Measurements from ENCODE around the gene NRG3. TPM values are rescaled to one million over a fixed set of nuclear protein-coding genes. Genes with fewer than 3 reads are reported as not detected.
A peak's percentile ranks its signal among the peaks of the same experiment; 100 is the strongest.
"Not testable (repeated sequence)": the region's sequence is repeated elsewhere in the genome, so short reads cannot be mapped to it uniquely, and the experiment has no call there.

The NRG3 gene
- total RNA-seq, 1 experiment from 2014 or later, result 0.62 TPM

GRCh38 chr10:82041018-82041417 is 166.0 kb downstream of the NRG3 start:
- peak; percentile 1 for DNase-seq
- H3K36me3 ChIP-seq (replicated peaks; ENCODE audit: control insufficient read depth, insufficient read depth, low read length), result no peaks in the 10 kb centered on the region
- no peak overlapping the region for H3K4me3 ChIP-seq (ENCODE audit: insufficient read depth, low read depth, low read length)
- no peaks in the 10 kb centered on the region for H3K27me3 ChIP-seq (ENCODE audit: control insufficient read depth, insufficient read depth, low read length)

- no peaks in the 10 kb centered on the region for H3K27me3 ChIP-seq (ENCODE audit: control insufficient read depth, insufficient read depth, low read length)
- no peaks in the 10 kb centered on the region for H3K36me3 ChIP-seq (replicated peaks; ENCODE audit: control insufficient read depth, insufficient read depth, low read length)
- H3K4me3 ChIP-seq (ENCODE audit: insufficient read depth, low read depth, low read length), result no peak overlapping the region
- no peak for DNase-seq
Observed at GRCh38 chr10:82056391-82056790, 181.4 kb downstream of the NRG3 start.

- H3K4me3 ChIP-seq (ENCODE audit: insufficient read depth, low read depth, low read length); DNase-seq; H3K36me3 ChIP-seq (replicated peaks; ENCODE audit: control insufficient read depth, insufficient read depth, low read length); H3K27me3 ChIP-seq (ENCODE audit: control insufficient read depth, insufficient read depth, low read length): not testable (repeated sequence)
Observed at GRCh38 chr10:82067192-82067591, 192.2 kb downstream of the NRG3 start.

- no peak for DNase-seq
- H3K27me3 ChIP-seq (ENCODE audit: control insufficient read depth, insufficient read depth, low read length), result no peaks in the 10 kb centered on the region
- no peaks in the 10 kb centered on the region for H3K36me3 ChIP-seq (replicated peaks; ENCODE audit: control insufficient read depth, insufficient read depth, low read length)
- H3K4me3 ChIP-seq (ENCODE audit: insufficient read depth, low read depth, low read length), result no peak overlapping the region
Observed at GRCh38 chr10:82068501-82068900, 193.5 kb downstream of the NRG3 start.

- Histone ChIP-seq H3K36me3 (replicated peaks; ENCODE audit: control insufficient read depth, insufficient read depth, low read length) (no peaks in the 10 kb centered on the region), H3K27me3 (ENCODE audit: control insufficient read depth, insufficient read depth, low read length) (no peaks in the 10 kb centered on the region), H3K4me3 (ENCODE audit: insufficient read depth, low read depth, low read length) (no peak overlapping the region)
- DNase-seq, result no peak
Observed at GRCh38 chr10:82071231-82071630, 196.2 kb downstream of the NRG3 start.

- Histone ChIP-seq H3K36me3 (replicated peaks; ENCODE audit: control insufficient read depth, insufficient read depth, low read length) (no peaks in the 10 kb centered on the region), H3K4me3 (ENCODE audit: insufficient read depth, low read depth, low read length) (no peak overlapping the region), H3K27me3 (ENCODE audit: control insufficient read depth, insufficient read depth, low read length) (no peaks in the 10 kb centered on the region)
- no peak for DNase-seq
Observed at GRCh38 chr10:82072124-82072523, 197.1 kb downstream of the NRG3 start.

- Histone ChIP-seq H3K36me3 (replicated peaks; ENCODE audit: control insufficient read depth, insufficient read depth, low read length) (no peaks in the 10 kb centered on the region), H3K4me3 (ENCODE audit: insufficient read depth, low read depth, low read length) (no peak overlapping the region), H3K27me3 (ENCODE audit: control insufficient read depth, insufficient read depth, low read length) (no peaks in the 10 kb centered on the region)
- DNase-seq, result no peak
Observed at GRCh38 chr10:82075605-82076004, 200.6 kb downstream of the NRG3 start.

GRCh38 chr10:82084496-82084895 is 209.5 kb downstream of the NRG3 start:
- no peaks in the 10 kb centered on the region for H3K36me3 ChIP-seq (replicated peaks; ENCODE audit: control insufficient read depth, insufficient read depth, low read length)
- DNase-seq, result no peak
- no peaks in the 10 kb centered on the region for H3K27me3 ChIP-seq (ENCODE audit: control insufficient read depth, insufficient read depth, low read length)
- no peak overlapping the region for H3K4me3 ChIP-seq (ENCODE audit: insufficient read depth, low read depth, low read length)

- Histone ChIP-seq H3K27me3 (ENCODE audit: control insufficient read depth, insufficient read depth, low read length) (no peaks in the 10 kb centered on the region), H3K4me3 (ENCODE audit: insufficient read depth, low read depth, low read length) (no peak overlapping the region), H3K36me3 (replicated peaks; ENCODE audit: control insufficient read depth, insufficient read depth, low read length) (no peaks in the 10 kb centered on the region)
- peak; percentile 11 for DNase-seq
Observed at GRCh38 chr10:82084904-82085303, 209.9 kb downstream of the NRG3 start.

- DNase-seq, result peak; percentile 35
- no peaks in the 10 kb centered on the region for H3K27me3 ChIP-seq (ENCODE audit: control insufficient read depth, insufficient read depth, low read length)
- no peaks in the 10 kb centered on the region for H3K36me3 ChIP-seq (replicated peaks; ENCODE audit: control insufficient read depth, insufficient read depth, low read length)
- no peak overlapping the region for H3K4me3 ChIP-seq (ENCODE audit: insufficient read depth, low read depth, low read length)
Observed at GRCh38 chr10:82089327-82089726, 214.3 kb downstream of the NRG3 start.

- no peaks in the 10 kb centered on the region for H3K27me3 ChIP-seq (ENCODE audit: control insufficient read depth, insufficient read depth, low read length)
- no peaks in the 10 kb centered on the region for H3K36me3 ChIP-seq (replicated peaks; ENCODE audit: control insufficient read depth, insufficient read depth, low read length)
- DNase-seq, result no peak
- no peak overlapping the region for H3K4me3 ChIP-seq (ENCODE audit: insufficient read depth, low read depth, low read length)
Observed at GRCh38 chr10:82091413-82091812, 216.4 kb downstream of the NRG3 start.

GRCh38 chr10:82092111-82092510 is 217.1 kb downstream of the NRG3 start:
- H3K36me3 ChIP-seq (replicated peaks; ENCODE audit: control insufficient read depth, insufficient read depth, low read length), result no peaks in the 10 kb centered on the region
- DNase-seq, result no peak
- H3K4me3 ChIP-seq (ENCODE audit: insufficient read depth, low read depth, low read length), result no peak overlapping the region
- no peaks in the 10 kb centered on the region for H3K27me3 ChIP-seq (ENCODE audit: control insufficient read depth, insufficient read depth, low read length)

- no peak overlapping the region for H3K4me3 ChIP-seq (ENCODE audit: insufficient read depth, low read depth, low read length)
- no peaks in the 10 kb centered on the region for H3K27me3 ChIP-seq (ENCODE audit: control insufficient read depth, insufficient read depth, low read length)
- no peaks in the 10 kb centered on the region for H3K36me3 ChIP-seq (replicated peaks; ENCODE audit: control insufficient read depth, insufficient read depth, low read length)
- no peak for DNase-seq
Observed at GRCh38 chr10:82124713-82125112, 249.7 kb downstream of the NRG3 start.

- Histone ChIP-seq H3K27me3 (ENCODE audit: control insufficient read depth, insufficient read depth, low read length) (no peaks in the 10 kb centered on the region), H3K36me3 (replicated peaks; ENCODE audit: control insufficient read depth, insufficient read depth, low read length) (no peaks in the 10 kb centered on the region), H3K4me3 (ENCODE audit: insufficient read depth, low read depth, low read length) (no peak overlapping the region)
- DNase-seq, result no peak
Observed at GRCh38 chr10:82128527-82128926, 253.5 kb downstream of the NRG3 start.

GRCh38 chr10:82136103-82136502 is 261.1 kb downstream of the NRG3 start:
- H3K36me3 ChIP-seq (replicated peaks; ENCODE audit: control insufficient read depth, insufficient read depth, low read length), result no peaks in the 10 kb centered on the region
- no peaks in the 10 kb centered on the region for H3K27me3 ChIP-seq (ENCODE audit: control insufficient read depth, insufficient read depth, low read length)
- DNase-seq, result no peak
- H3K4me3 ChIP-seq (ENCODE audit: insufficient read depth, low read depth, low read length), result no peak overlapping the region

- no peak for DNase-seq
- H3K27me3 ChIP-seq (ENCODE audit: control insufficient read depth, insufficient read depth, low read length), result no peaks in the 10 kb centered on the region
- no peak overlapping the region for H3K4me3 ChIP-seq (ENCODE audit: insufficient read depth, low read depth, low read length)
- H3K36me3 ChIP-seq (replicated peaks; ENCODE audit: control insufficient read depth, insufficient read depth, low read length), result no peaks in the 10 kb centered on the region
Observed at GRCh38 chr10:82144153-82144552, 269.2 kb downstream of the NRG3 start.

All from H7 (cell line).